DND-41 (cell line): Measurements from ENCODE around the gene ZNF275.

Source experiments
- EZH2 ChIP-seq: IDR thresholded peaks from 3 replicates; pipeline ENCODE4 v1.6.1; 2012; ENCODE audit warnings: borderline replicate concordance, low read depth, mild to moderate bottlenecking, moderate library complexity, low read length, inconsistent platforms; ENCODE audit not compliant: severe bottlenecking
- TF ChIP-seq, protein P1 (sequence below): IDR thresholded peaks from 2 replicates; pipeline ENCODE4 v1.5.1; 2012; ENCODE audit warnings: borderline replicate concordance, low read length, moderate library complexity, mild to moderate bottlenecking; ENCODE audit not compliant: poor library complexity, severe bottlenecking; ENCODE audit errors: extremely low read depth

DNA sequence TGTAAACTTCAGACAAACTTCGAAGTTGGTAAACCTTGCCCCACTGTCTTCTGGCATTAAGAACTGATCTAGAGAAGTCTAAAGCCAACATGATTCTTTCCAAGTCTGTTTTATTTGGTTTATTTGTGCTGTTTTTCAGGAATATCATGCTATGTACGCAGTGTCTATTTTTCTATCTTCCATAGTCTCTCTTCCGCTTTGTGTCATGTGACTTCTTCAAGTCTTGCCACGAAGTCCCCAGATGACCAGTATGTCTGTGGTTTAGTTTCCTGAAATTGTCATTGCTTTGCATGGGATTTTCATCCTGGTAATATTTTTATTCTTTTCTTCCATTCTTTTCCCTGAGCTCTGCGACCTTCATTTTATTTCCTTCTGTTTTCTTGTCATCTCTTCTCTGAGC, 52.1 kb downstream of the ZNF275 start:
- TF ChIP-seq, protein P1, sequence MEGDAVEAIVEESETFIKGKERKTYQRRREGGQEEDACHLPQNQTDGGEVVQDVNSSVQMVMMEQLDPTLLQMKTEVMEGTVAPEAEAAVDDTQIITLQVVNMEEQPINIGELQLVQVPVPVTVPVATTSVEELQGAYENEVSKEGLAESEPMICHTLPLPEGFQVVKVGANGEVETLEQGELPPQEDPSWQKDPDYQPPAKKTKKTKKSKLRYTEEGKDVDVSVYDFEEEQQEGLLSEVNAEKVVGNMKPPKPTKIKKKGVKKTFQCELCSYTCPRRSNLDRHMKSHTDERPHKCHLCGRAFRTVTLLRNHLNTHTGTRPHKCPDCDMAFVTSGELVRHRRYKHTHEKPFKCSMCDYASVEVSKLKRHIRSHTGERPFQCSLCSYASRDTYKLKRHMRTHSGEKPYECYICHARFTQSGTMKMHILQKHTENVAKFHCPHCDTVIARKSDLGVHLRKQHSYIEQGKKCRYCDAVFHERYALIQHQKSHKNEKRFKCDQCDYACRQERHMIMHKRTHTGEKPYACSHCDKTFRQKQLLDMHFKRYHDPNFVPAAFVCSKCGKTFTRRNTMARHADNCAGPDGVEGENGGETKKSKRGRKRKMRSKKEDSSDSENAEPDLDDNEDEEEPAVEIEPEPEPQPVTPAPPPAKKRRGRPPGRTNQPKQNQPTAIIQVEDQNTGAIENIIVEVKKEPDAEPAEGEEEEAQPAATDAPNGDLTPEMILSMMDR, result no peak
- no peak for TF ChIP-seq EZH2
